GM19328 (cell line): ENCODE data around the gene ACTR8.
"Not testable (repeated sequence)": the region's sequence is repeated elsewhere in the genome, so short reads cannot be mapped to it uniquely, and the experiment has no call there.

ENCODE experiments used
- ATAC-seq: cut with Tn5 transposase; IDR thresholded peaks from one replicate; pipeline ENCODE4 v1.9.1; 2021; ENCODE audit warnings: mild to moderate bottlenecking, moderate library complexity; ENCODE audit not compliant: unreplicated experiment

ACTR8 gene

GRCh38 chr3:53881691-53882593, at the start of gene ACTR8:
Gene ACTR8 (minus strand): TSS chr3:53882152. CDS start chr3:53882101, 51 bp downstream.
- ATAC-seq: peak; percentile 90

- ATAC-seq: not testable (repeated sequence)
Observed at GRCh38 chr3:53927208-53927872, 45.4 kb upstream of the ACTR8 start.

GRCh38 chr3:53921296-53921695, 39.3 kb upstream of the ACTR8 start:
- no peak for ATAC-seq

GRCh38 chr3:53919741-53920140, 37.8 kb upstream of the ACTR8 start:
- ATAC-seq: no peak

GRCh38 chr3:53913401-53913800, 31.4 kb upstream of the ACTR8 start:
- no peak for ATAC-seq

GRCh38 chr3:53902711-53903110, 20.8 kb upstream of the ACTR8 start:
- ATAC-seq: no peak

- ATAC-seq: no peak
Observed at GRCh38 chr3:53902067-53902466, 20.1 kb upstream of the ACTR8 start.

- ATAC-seq: no peak
Observed at GRCh38 chr3:53900666-53901331, 18.8 kb upstream of the ACTR8 start.

- ATAC-seq: no peak
Observed at GRCh38 chr3:53899750-53900149, 17.8 kb upstream of the ACTR8 start.

GRCh38 chr3:53892286-53892637, 10.3 kb upstream of the ACTR8 start:
- ATAC-seq: no peak

GRCh38 chr3:53891497-53892285, 9.7 kb upstream of the ACTR8 start, which contains the start of gene SELENOK:
Gene SELENOK (minus strand): TSS chr3:53891859.
- ATAC-seq: peak; percentile 99

- no peak for ATAC-seq
Observed at GRCh38 chr3:53890726-53891475, 8.9 kb upstream of the ACTR8 start.

GRCh38 chr3:53888232-53888631, 6.3 kb upstream of the ACTR8 start:
- ATAC-seq: no peak

- ATAC-seq: no peak
Observed at GRCh38 chr3:53887446-53887845, 5.5 kb upstream of the ACTR8 start.

GRCh38 chr3:53885239-53885638, 3.3 kb upstream of the ACTR8 start:
- no peak for ATAC-seq

GRCh38 chr3:53884623-53885022, 2.7 kb upstream of the ACTR8 start:
- ATAC-seq: no peak

GRCh38 chr3:53883008-53883407, 1.1 kb upstream of the ACTR8 start:
- ATAC-seq: no peak

- no peak for ATAC-seq
Observed at GRCh38 chr3:53880396-53881345, 1.3 kb downstream of the ACTR8 start.
